Liver (tissue), 2 donors: ENCODE data around the gene ATF7IP.

Source experiments
- CTCF ChIP-seq: fragments of 150-350 bp; IDR thresholded peaks from 2 replicates; pipeline ENCODE4 v1.5.1; 2017; ENCODE audit warnings: improper control_type of control experiment, low read depth, low read length; ENCODE audit not compliant: missing input control
- FOXA2 ChIP-seq: IDR thresholded peaks from 2 replicates; pipeline ENCODE4 v1.6.1; 2016; ENCODE audit warnings: antibody characterized with exemption
- REST ChIP-seq: IDR thresholded peaks from 2 replicates; pipeline ENCODE4 v1.6.1; 2016; ENCODE audit warnings: antibody characterized with exemption, mild to moderate bottlenecking
- donor health status: healthy.

- TF ChIP-seq CTCF, result no peak
- no peak for TF ChIP-seq REST
- no peak for TF ChIP-seq FOXA2
Measured at GRCh38 chr12:14387219-14387871, 21.9 kb downstream of the ATF7IP start.
